ENCODE data around the gene PSMD6. TPM values are rescaled to one million over a fixed set of nuclear protein-coding genes. Genes with fewer than 3 reads are reported as not detected.
A peak's percentile ranks its signal among the peaks of the same experiment; 100 is the strongest.

Gene PSMD6
- total RNA-seq, 1 donor from 2014 or later: 90.2 TPM

DNA sequence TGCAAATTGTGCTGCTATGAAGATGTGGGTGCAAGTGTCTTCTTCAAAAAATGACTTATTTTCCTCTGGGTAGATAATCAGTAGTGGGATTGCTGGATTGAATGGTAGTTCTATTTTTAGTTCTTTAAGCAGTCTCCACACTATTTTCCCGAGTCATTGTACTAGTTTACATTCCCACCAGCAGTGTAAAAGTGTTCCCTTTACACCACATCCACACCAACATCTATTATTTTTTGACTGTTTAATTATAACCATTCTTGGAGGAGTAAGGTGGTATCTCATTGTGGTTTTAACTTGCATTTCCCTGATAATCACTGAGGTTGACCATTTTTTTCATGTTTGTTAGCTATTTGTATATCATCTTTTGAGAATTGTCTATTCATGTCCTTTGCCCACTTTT, 19.7 kb upstream of the PSMD6 start:
- no peak for DNase-seq

DNA sequence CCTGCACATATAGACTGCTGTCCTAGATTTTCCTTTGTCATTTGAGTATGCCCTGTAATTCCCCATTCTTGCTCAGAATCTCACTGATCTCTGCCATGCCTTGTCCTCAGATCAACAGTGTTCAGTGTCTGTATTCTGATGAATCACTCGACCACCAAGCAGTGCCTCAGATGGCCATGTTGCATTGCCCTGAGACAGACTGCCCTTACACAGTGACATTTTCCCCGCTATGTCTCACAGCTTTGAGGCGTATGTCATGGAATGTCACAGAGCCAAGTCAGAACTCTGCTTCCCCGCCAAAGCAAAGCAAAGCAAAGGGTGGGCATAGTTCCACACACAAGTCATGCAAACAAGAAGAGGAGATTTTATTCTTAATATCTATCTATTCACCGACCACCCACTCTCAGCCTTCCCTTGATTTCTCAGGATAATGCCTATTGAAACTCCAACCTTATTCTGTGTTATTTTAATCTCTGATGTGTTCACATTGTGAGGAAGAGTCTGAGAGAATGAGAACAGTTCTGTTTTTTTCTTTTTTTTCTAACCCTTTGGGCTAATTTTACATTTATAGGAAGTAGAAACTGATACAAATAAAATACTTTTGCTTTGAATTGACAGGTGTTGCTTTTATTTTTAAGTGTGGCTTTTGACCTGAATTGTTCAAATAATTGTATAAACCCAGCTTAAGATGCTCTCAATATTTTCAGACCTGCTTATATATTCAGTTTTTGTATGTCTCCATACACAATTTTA, 16.9 kb upstream of the PSMD6 start:
- no peak for DNase-seq

DNA sequence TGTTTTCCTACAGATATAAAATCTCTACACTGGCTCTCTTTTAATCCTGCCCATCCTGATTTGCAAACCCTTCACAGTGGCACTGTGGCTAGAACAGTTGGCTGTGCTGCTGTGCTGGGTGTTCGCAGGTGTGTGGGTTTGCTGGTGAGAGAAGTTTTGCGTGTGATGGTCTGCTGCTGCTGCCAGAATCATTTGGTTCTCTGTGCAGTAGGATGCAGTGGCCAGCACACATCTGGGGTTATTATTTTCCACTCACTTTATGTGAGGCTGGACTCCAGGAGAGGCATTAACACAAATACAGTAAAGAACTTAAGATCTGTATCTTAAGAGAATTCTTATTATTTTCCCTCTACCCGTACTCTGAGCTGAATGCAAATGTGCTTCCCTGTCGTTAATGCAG, 16.0 kb upstream of the PSMD6 start:
- no peak for DNase-seq

GRCh38 chr3:64038253-64038767, 15.0 kb upstream of the PSMD6 start:
- DNase-seq: no peak

GRCh38 chr3:64037084-64037483, 13.8 kb upstream of the PSMD6 start:
- no peak for DNase-seq

- DNase-seq: no peak
Measured at GRCh38 chr3:64033069-64033468, 9.8 kb upstream of the PSMD6 start.

DNA sequence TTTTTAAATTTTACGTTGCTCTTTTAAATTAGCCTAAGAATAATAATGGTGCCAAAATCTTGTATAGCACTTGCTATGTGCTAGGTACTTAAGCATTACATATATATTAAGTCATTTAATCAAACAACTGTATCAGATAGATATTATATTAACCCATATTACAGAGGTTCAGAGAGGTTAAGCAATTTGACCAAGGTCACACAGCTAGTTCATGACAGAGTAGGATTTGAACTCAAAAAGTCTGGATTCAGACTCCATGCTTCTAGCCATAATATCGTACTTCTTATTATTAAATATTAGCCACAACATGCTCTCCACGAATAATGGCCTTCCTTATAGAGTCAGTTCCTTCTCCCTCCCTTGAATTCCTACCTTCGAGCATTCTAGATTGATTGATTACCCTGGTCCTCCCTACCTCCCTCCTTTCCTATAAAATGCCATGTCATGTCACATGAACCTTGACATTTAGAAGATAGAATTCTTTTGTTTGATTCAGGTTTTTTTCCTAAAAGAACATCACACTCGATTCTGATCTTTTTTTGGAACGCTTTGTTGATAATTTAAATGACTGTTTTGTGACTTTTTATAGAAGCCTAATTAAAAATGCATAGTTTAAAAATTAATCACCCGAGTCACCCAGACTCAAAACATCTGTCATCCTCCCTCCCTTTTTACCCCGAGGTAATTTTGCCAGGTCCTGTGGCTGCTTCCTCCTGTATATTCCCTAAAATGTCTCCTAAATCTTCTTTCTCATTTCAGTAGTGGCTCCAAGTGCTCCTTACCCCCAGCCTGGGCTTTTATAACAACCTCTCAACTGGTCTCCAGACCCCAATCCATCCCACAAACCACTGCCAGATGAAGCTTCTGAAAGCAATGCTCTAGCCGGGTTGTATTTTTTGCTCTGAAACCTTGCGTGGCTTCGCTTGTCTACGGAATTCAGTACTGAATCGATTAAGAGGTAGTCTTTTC, 8.5 kb upstream of the PSMD6 start:
- no peak for DNase-seq

- peak; percentile 74 for DNase-seq
Measured at GRCh38 chr3:64030741-64031140, 7.4 kb upstream of the PSMD6 start.

DNA sequence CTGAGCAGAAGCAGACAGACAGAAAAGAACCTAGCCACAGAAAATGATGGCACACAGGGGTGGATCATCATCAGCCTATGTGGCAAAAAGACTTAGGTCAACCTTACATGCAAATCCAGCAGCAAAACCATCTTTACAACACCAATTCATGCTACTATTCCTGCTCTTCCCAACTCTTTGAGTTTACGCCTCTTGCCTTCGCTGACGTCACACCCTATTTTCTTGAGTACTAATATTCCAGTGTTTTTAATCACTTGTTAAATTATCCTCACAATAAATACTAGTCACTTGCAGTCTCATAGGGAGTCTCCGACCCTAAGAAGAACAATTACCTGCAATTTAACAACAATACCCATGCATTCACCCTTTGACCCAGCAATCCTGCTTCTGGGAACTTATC, 6.0 kb upstream of the PSMD6 start:
- no peak for DNase-seq

GRCh38 chr3:64028754-64029153, 5.5 kb upstream of the PSMD6 start:
- no peak for DNase-seq

DNA sequence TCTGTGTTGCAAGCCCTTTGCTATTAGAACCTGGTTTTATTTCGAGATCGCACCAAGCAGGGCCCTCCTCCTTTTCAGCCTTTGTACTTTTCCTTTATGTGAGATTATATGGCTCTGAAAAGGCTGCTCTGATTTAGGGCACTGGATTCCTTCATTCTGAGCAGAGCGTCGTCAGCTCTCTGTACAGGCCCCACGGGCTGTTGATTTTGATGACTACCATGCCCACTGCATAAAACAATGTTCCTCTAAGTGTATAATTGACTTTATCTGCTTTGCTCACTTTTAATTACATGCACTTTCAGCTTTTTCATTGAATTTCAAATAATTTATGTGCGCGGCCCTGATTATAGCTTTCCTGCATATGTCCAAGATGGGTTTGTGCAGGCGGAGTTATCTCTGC, 4.4 kb upstream of the PSMD6 start:
- no peak for DNase-seq

GRCh38 chr3:64026346-64026745, 3.1 kb upstream of the PSMD6 start:
- no peak for DNase-seq

DNA sequence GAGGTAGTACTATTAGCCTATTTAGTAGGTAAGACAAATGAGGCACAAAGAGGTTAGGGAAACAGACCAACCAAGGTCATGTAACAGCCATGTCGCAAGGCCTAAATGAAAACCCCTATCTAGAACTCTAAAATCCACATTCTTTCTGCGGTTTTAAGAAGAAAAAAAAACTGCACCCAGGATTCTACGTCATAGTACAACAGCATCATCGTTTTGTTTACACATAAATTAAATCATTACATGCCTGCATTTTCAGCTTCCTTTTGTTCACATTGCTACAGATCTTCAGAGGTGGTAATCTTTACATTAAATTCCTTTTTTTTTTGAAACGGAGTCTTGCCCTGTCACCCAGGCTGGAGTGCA, 548 bp upstream of the PSMD6 start:
- no peak for DNase-seq

- peak; percentile 63 for DNase-seq
Measured at GRCh38 chr3:64022451-64023186, 675 bp downstream of the PSMD6 start.

- DNase-seq: no peak
Measured at GRCh38 chr3:64021922-64022321, 1.4 kb downstream of the PSMD6 start.

GRCh38 chr3:64019879-64020278, 3.4 kb downstream of the PSMD6 start:
- DNase-seq: no peak

DNA sequence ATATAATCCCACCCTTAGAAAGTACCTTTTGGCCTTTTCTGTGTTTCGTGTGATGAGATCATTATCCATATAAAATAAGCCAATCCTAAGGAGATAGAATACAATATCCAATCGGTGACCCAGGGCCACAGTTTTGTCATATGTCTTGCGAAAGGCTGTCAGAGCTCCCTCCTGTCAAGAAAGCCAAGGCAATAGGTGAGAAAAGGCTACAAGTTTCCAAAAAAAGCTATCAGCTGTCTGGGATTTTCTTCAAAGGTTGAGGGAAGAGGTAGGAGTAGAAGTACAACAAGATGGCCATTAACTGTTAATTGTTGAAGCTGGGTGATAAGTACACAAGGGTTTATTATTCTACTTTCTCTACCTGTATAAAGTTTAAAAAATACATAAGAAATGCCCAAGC, 4.0 kb downstream of the PSMD6 start:
- DNase-seq: no peak

DNA sequence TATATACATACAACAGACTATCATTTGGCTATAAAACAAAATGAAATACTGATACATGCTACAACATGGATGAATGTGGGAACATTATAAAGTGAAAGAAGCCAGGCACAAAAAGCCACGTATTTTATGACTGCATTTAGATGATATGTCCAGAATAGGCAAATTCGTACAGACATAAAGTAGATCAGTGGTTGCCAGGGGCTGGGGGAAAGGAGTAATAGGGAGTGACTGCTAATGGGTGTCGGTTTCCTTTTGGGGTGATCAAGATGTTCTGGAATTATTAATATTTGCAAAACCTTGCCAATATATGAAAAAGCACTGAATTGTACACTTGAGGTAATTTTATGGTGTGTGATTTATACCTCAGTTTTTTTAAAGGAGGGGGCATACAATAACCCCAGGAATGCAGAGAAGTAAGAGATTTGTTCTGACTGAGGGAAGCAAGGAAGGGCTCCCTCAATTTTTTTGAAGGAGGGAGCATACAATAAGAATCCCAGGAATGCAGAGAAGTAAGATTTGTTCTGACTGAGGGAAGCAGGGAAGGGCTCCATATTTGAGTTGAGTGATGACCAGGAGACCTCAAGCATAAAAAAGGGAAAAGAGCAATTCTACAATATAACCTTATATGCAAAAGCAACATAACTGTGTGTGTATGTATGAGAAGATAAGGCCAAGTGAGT, 6.2 kb downstream of the PSMD6 start:
- DNase-seq: no peak

DNA sequence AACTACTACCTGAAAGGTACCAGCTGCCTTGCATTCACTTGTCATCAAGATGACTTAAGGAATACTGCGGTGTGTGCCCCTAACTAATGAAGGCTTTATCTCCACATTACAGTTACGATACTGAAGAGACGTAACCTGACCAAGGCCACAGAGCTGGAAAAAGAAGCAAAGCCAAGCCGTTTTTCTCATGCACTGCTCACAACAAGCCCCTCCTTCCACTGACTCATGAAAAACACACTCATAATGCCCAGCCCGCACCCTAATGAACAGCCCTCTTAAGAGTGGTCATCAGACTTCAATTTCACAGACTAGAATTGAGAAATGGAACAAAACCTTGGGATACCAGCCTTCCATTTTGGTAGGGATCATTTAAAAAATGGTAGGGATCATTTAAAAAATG, 11.6 kb downstream of the PSMD6 start:
- DNase-seq: peak; percentile 37

- DNase-seq: no peak
Measured at GRCh38 chr3:64010199-64010598, 13.1 kb downstream of the PSMD6 start.

DNA sequence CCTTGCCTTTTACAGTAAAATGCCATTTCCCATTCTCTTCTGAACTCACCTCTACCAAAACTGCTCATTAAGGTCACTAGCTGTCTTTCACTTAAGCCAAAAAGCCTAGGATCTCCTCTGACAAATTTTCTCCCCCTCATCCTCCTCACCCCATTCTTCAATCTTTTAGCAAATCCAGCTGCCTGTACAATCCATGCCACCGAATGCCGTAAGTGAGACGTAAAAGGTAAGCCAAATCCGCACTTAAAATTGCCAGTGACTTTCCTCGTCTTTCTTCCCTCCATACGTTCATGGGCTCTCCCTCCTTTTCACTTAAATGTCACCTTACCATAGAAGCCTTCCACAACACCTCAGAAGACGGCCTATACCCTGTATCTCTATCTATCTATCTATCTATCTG, 13.8 kb downstream of the PSMD6 start:
- no peak for DNase-seq
